Measurements from ENCODE around the gene TIGD6.
A peak's percentile ranks its signal among the peaks of the same experiment; 100 is the strongest.
"Not testable (repeated sequence)": the region's sequence is repeated elsewhere in the genome, so short reads cannot be mapped to it uniquely, and the experiment has no call there.

Gene TIGD6

GRCh38 chr5:150000256-150000989, at the start of gene TIGD6, which contains the start of gene HMGXB3:
Gene TIGD6, minus strand, starts transcription at chr5:150000654. Its CDS starts 4,306 bp downstream, at chr5:149996348.
Gene HMGXB3, plus strand, starts transcription at chr5:150000739. Its CDS starts 4,114 bp downstream, at chr5:150004853.
- DNase-seq = peak; percentile 98

- DNase-seq = no peak
Observed at GRCh38 chr5:150046031-150046430, 45.6 kb upstream of the TIGD6 start.

- no peak for DNase-seq
Observed at GRCh38 chr5:150045549-150045948, 45.1 kb upstream of the TIGD6 start.

- no peak for DNase-seq
Observed at GRCh38 chr5:150044712-150045111, 44.3 kb upstream of the TIGD6 start.

- peak; percentile 45 for DNase-seq
Observed at GRCh38 chr5:150044329-150044681, 43.9 kb upstream of the TIGD6 start.

GRCh38 chr5:150043657-150044328, 43.3 kb upstream of the TIGD6 start:
- peak; percentile 13 for DNase-seq

- no peak for DNase-seq
Observed at GRCh38 chr5:150042459-150042858, 42.0 kb upstream of the TIGD6 start.

GRCh38 chr5:150038547-150038946, 38.1 kb upstream of the TIGD6 start:
- no peak for DNase-seq

- peak; percentile 100 for DNase-seq
Observed at GRCh38 chr5:150036513-150036912, 36.1 kb upstream of the TIGD6 start.

- DNase-seq = no peak
Observed at GRCh38 chr5:150035139-150035895, 34.9 kb upstream of the TIGD6 start.

- DNase-seq = no peak
Observed at GRCh38 chr5:150034662-150035061, 34.2 kb upstream of the TIGD6 start.

GRCh38 chr5:150033334-150033733, 32.9 kb upstream of the TIGD6 start:
- DNase-seq = no peak

- not testable (repeated sequence) for DNase-seq
Observed at GRCh38 chr5:150028047-150028446, 27.6 kb upstream of the TIGD6 start.

- no peak for DNase-seq
Observed at GRCh38 chr5:150026682-150027172, 26.3 kb upstream of the TIGD6 start.

- DNase-seq = no peak
Observed at GRCh38 chr5:150024346-150024984, 24.0 kb upstream of the TIGD6 start.

GRCh38 chr5:150023136-150023535, 22.7 kb upstream of the TIGD6 start:
- no peak for DNase-seq

GRCh38 chr5:150022681-150023080, 22.2 kb upstream of the TIGD6 start:
- DNase-seq = no peak

GRCh38 chr5:150022158-150022531, 21.7 kb upstream of the TIGD6 start:
- peak; percentile 69 for DNase-seq

- DNase-seq = no peak
Observed at GRCh38 chr5:150021491-150022157, 21.2 kb upstream of the TIGD6 start.

GRCh38 chr5:150020249-150020648, 19.8 kb upstream of the TIGD6 start:
- no peak for DNase-seq

GRCh38 chr5:150017226-150018005, 17.0 kb upstream of the TIGD6 start:
- DNase-seq = peak; percentile 22

- no peak for DNase-seq
Observed at GRCh38 chr5:150016537-150016936, 16.1 kb upstream of the TIGD6 start.

Measured in NCI-H226 (cell line).